AG04449 (cell line): Measurements from ENCODE around the gene PGAP2.
"Not testable (repeated sequence)": the region's sequence is repeated elsewhere in the genome, so short reads cannot be mapped to it uniquely, and the experiment has no call there.

Source experiments
- CTCF ChIA-PET: fragments of 350-600 bp; formaldehyde crosslinking; extraction: SDS; loops from one replicate; lab custom pipeline; 2021; ENCODE audit warnings: antibody characterized with exemption; lab: Yijun Ruan, JAX
- POLR2A ChIA-PET: fragments of 400-600, 350-600 bp; formaldehyde crosslinking; extraction: SDS; loops from one replicate; lab custom pipeline; 2020; ENCODE audit warnings: antibody characterized with exemption, inconsistent platforms; lab: Yijun Ruan, JAX
- DNase-seq: peaks from one replicate; pipeline ENCODE4 v3.0.0-alpha.2; 2010; ENCODE audit warnings: low read depth, low spot score
- H3K4me3 ChIP-seq: 2 replicates; pipeline ENCODE4 v1.5.1; 2011; ENCODE audit warnings: low read depth, mild to moderate bottlenecking, control low read depth, low read length
- TF ChIP-seq, protein P1 (sequence below): IDR thresholded peaks from one replicate; pipeline ENCODE4 v1.5.1; 2011; ENCODE audit warnings: mild to moderate bottlenecking, moderate library complexity, low read length, control low read depth, inconsistent platforms; ENCODE audit not compliant: insufficient read depth; ENCODE audit errors: missing control alignments

Gene PGAP2

DNA sequence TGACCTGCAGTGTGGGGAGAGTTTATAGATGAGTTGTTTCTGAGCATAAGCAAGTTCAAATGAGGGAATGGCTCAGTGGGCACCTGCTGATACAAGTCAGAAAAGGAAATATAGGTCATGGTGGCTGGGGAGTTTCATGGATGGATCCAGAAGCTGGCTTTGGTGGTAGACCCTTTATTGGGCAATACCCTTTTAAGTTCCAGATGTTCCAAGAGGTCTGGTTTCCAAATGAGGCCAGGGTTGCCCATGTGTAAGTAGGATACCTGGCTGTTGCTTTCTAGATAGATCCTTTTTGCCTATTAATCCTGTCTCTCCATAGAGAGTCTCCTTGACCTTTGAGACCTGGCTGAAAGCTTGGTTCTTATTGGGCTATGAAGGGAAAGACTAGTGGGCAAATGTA, 49.3 kb downstream of the PGAP2 start:
- no peak for DNase-seq
- TF ChIP-seq, protein P1, sequence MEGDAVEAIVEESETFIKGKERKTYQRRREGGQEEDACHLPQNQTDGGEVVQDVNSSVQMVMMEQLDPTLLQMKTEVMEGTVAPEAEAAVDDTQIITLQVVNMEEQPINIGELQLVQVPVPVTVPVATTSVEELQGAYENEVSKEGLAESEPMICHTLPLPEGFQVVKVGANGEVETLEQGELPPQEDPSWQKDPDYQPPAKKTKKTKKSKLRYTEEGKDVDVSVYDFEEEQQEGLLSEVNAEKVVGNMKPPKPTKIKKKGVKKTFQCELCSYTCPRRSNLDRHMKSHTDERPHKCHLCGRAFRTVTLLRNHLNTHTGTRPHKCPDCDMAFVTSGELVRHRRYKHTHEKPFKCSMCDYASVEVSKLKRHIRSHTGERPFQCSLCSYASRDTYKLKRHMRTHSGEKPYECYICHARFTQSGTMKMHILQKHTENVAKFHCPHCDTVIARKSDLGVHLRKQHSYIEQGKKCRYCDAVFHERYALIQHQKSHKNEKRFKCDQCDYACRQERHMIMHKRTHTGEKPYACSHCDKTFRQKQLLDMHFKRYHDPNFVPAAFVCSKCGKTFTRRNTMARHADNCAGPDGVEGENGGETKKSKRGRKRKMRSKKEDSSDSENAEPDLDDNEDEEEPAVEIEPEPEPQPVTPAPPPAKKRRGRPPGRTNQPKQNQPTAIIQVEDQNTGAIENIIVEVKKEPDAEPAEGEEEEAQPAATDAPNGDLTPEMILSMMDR = no peak
- ChIA-PET POLR2A (no interaction called here), CTCF (interaction anchor here (0.8 to 9.3 kb wide), 7 partner anchors 9 to 231 kb away, joined by 3 to 106 read pairs (median 7); no protein-coding TSS in a partner anchor)
- no peak overlapping the region for H3K4me3 ChIP-seq

DNA sequence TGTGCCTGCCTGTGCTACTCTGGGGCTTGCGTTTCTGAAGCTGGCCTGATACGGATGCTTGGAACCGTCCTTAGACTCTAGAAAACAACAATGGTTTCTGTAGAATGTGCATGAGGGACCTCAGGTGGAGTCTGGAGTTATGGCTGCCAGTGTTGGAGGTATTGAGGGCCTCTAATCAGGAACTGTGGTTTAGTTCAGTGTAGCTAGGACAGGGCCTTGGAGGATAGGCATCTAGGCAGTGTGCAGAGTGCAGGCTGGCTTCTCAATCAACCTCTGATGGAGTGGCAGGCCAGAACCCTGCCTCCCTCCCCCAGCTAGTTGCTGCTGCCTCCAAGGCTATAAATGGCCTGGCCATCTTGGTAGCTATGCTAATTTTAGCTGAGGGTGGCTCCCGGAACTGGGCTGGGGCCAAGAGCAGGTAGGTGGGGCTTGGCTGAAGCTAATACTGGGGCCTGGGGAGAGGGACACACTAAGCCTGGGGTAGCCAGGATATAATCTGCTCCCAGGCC, 51.1 kb downstream of the PGAP2 start:
- TF ChIP-seq, protein P1 = no peak
- ChIA-PET POLR2A (no interaction called here), CTCF (interaction anchor here (0.8 to 9.3 kb wide), 6 partner anchors 8 to 213 kb away, joined by 3 to 106 read pairs (median 19); partner anchors contain the start of gene RHOG)
- DNase-seq = no peak
- H3K4me3 ChIP-seq = no peak overlapping the region

DNA sequence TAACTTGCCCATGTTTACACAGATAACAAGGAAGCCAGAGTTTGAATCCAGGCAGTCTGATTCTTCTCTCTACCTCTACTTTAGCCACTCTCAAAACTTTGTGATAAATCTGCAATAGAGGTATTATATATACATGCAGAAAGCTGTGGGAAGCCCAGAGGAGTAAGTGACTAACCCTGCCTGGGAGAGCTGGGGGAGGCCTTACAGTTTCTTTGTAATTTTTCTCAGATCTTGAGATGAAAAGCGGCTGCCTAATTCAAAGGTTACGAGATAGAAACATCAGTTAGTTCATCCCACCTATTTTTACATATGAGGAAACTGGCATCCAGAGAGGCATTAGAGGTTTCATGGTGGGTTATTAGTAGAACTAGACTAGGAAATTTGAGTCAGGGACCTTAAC, 52.0 kb downstream of the PGAP2 start:
- POLR2A ChIA-PET = no interaction called here
- H3K4me3 ChIP-seq = no peak overlapping the region
- CTCF ChIA-PET = interaction anchor here (1.7 to 9.3 kb wide), 5 partner anchors 7 to 212 kb away, joined by 7 to 106 read pairs (median 31); partner anchors contain the start of gene RHOG

DNA sequence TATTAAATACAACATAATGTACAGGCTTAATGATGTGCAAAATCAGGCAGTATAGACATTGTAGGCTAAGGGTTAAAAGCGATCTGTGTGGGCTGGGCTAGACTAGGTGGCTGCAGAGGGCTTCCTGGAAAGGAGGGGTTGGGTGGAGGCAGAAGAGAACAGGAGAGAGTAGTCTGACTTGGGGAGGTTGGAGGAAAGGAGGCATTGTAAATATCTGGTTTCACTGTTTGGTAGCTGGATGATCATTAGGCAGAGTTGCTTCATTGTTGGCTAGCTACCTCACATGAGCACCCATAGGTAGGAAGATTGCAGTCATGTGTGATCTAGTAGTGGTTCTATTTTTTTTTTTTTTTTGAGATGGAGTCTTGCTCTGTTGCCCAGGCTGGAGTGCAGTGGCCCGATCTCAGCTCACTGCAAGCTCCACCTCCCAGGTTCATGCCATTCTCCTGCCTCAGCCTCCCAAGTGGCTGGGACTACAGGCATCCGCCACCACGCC, 52.6 kb downstream of the PGAP2 start:
- DNase-seq, H3K4me3 ChIP-seq, POLR2A ChIA-PET: not testable (repeated sequence)
- CTCF ChIA-PET = interaction anchor here (1.3 to 5.5 kb wide), 3 partner anchors 9 to 212 kb away, joined by 4 to 51 read pairs (median 8); no protein-coding TSS in a partner anchor

More for the DNA sequence above, 52.0 kb downstream of the PGAP2 start:
- TF ChIP-seq, protein P1 = no peak
- no peak for DNase-seq

DNA sequence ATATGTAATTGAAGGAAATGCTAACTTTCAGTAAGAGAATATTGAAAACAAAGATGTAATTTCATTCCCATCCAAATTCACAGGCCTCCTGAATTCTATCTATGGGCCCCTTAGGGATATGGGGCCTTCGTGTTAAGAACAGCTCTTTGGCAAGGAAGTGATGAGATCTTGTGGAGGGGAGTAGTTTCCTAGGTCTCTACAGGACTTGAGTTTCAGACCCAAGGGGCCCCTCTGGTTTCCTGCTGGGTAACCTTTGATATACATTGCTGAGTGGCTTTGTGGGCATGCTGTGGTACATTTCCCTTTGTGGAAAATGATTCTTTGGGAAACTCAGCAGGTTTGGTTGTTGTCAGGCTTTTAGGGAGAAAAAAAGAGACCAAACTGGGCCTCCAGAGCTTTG, 53.3 kb downstream of the PGAP2 start:
- no peak for DNase-seq
- POLR2A ChIA-PET = no interaction called here
- TF ChIP-seq, protein P1 = no peak
- CTCF ChIA-PET = interaction anchor here (1.3 to 5.5 kb wide), 3 partner anchors 10 to 211 kb away, joined by 4 to 51 read pairs (median 8); no protein-coding TSS in a partner anchor
- H3K4me3 ChIP-seq = no peak overlapping the region

DNA sequence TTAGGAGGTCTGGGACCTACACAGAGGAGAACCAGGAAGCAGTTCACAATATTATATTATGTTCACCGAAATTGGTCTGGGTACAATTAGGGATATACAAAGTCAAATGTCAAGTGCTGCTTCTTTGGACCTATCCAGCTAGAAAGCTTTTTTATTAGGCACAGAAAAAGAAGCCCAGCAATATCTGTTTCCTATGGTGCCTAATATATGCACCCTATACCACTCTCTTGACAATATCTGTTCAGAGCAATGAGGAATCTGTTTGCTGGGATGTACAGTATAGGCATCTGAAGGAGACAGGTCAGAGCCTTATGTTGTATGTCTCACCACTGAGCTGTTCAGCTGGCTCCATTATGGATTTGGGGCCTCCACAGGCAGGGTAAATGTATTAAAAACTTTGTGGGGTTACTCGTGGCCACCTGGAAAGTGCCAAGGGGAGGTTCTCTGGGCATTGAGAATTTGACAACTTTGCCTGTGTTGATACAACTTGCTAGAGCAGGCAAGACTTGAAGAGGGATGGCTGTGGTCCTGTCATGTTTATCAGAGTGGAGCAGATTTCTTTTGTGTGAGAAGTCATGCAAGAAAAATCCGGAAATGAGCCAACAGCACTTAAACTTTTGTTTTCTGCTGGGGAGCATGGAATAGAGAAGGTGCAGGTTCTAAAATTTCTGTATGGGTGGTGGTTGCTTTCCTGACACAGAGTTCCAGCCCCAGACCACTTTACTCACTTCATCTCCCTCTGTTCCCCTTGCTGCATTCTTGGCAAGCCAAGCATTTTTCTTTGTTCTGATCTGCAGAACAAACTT, 57.2 kb downstream of the PGAP2 start:
- POLR2A ChIA-PET = no interaction called here
- no peak for DNase-seq
- CTCF ChIA-PET = interaction anchor here (1.1 to 8.5 kb wide), 4 partner anchors 10 to 207 kb away, joined by 3 to 106 read pairs (median 11); partner anchors contain the start of gene STIM1
- no peak overlapping the region for H3K4me3 ChIP-seq
- TF ChIP-seq, protein P1 = no peak
